Measurements from ENCODE around the gene ZNF367.

DNA sequence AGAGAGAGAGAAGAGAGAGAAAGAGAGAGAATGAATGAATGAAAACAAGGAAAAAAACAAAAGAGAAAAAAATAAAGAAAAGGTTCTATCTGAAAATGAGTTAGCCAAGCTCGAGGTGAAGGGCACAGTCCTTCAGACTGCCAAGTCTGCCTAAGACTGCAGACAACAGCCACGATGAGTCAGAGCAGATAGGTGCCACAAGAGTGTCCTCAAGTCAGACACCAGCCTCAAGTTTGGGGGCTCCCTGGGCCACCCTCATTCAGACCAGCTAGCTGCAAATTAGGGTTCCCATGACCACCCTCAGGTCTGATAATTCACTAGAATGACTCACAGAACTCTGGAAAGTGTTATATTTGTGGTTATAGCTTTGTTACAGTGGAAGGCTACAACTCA, 17.9 kb upstream of the ZNF367 start:
- TF ChIP-seq POLR2A (IDR thresholded peaks at IDR 0.05; ENCODE audit: low read depth) (no peak), CTCF (IDR thresholded peaks at IDR 0.05) (no peak), POLR2AphosphoS5 (IDR thresholded peaks at IDR 0.05) (no peak), EP300 (IDR thresholded peaks at IDR 0.05) (no peak)
